ENCODE results near the gene MFSD8. TPM values are rescaled to one million over a fixed set of nuclear protein-coding genes. Genes with fewer than 3 reads are reported as not detected.

Gene MFSD8
- total and polyA plus RNA-seq, 2 of the 4 experiments (the other 2 are of a cell fraction): 8.8 to 36.7 TPM

DNA sequence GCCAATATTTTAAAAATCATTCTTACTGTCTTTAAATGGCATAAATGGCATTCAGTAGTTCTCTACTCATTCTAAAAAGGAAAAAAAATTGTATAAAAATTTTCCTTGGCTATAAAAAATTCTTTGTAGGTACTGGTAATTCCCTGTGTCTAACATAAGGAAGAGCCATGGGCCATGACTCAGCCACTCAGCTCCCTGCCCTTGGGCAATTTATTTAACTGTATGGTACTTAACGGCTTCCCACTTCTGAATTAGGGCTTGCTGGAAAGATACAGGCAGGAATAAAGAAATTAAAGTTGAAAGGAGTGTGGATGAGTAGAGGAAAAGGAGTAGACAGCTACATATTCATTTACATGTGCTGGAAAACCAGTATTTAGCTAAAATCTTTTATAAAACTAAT is 30.8 kb upstream of the MFSD8 start:
- no peak overlapping the region for H3K14ac ChIP-seq (replicated peaks; ENCODE audit: low read depth, low read length)
- no peak overlapping the region for H3K56ac ChIP-seq (ENCODE audit: extremely low read depth, insufficient read depth, low read length)
- no peak overlapping the region for H4K8ac ChIP-seq (ENCODE audit: low read depth in 2 of 2, low read length in 2 of 2)
- in situ Hi-C loops (cut with MboI; ENCODE audit: low sequenced_read_pairs): no loop called here
- H3K36me3 ChIP-seq (ENCODE audit: control insufficient read depth, insufficient read depth, low read length): 0 out of 2 replicates have a peak, but pooled peaks cover 1% of the 10 kb centered on the region
- no peak overlapping the region for H2BK120ac ChIP-seq (ENCODE audit: low read depth, low read length)
- H2AK9ac ChIP-seq (replicated peaks; ENCODE audit: low read depth, low read length, poor library complexity): no peak overlapping the region
- no peaks in the 10 kb centered on the region for H3K9me1 ChIP-seq (ENCODE audit: insufficient read depth, low read length)
- no peak overlapping the region for H2AFZ ChIP-seq (replicated peaks; ENCODE audit: low read length, poor library complexity)
- H3K23ac ChIP-seq (ENCODE audit: low read depth, low read length): no peak overlapping the region
- H3K4me2 ChIP-seq (ENCODE audit: low read depth, low read length): no peak overlapping the region
- no peak overlapping the region for H3K27ac ChIP-seq (ENCODE audit: insufficient read depth, low read length)
- H3K27me3 ChIP-seq (ENCODE audit: control insufficient read depth, insufficient read depth, low read length): no peaks in the 10 kb centered on the region
- H3K4me1 ChIP-seq (ENCODE audit: control insufficient read depth, insufficient read depth, low read length): no peaks in the 10 kb centered on the region
- H3K9me3 ChIP-seq (ENCODE audit: control insufficient read depth, insufficient read depth, low read length): peaks cover 2% of the 10 kb centered on the region; the same call in 1 of the 2 replicates
- no CpG with 5 or more reads among the region's 1 CpG for WGBS, 2 experiments (ENCODE audit: extremely low coverage in 2 of 2, insufficient read length in 1 of 2)
- no peak overlapping the region for H4K5ac ChIP-seq (ENCODE audit: low read depth, low read length)
- H3K18ac ChIP-seq (ENCODE audit: low read depth, low read length): no peak overlapping the region
- POLR2A ChIA-PET (ENCODE audit: unreplicated experiment): no interaction called here
- no peak overlapping the region for H2BK20ac ChIP-seq (ENCODE audit: low read depth, low read length)
- dilution Hi-C loops (cut with HindIII; ENCODE audit: low sequenced_read_pairs, unreplicated experiment): no loop called here
- H2BK5ac ChIP-seq (ENCODE audit: low read depth, low read length, poor library complexity, severe bottlenecking): no peak overlapping the region
- no peak overlapping the region for H4K91ac ChIP-seq (ENCODE audit: insufficient read depth, low read depth, low read length)
- H3K4me3 ChIP-seq (ENCODE audit: insufficient read depth, low read depth, low read length): no peak overlapping the region
- intact Hi-C loops (cut with micrococcal nuclease): no loop called here
- H2BK15ac ChIP-seq (ENCODE audit: low read depth, low read length): no peak overlapping the region
- CTCF ChIA-PET: no interaction called here
- peaks cover 0 to 5% of the 10 kb centered on the region in 2 experiments; a peak in 1 of 4 replicates for H3K79me1 ChIP-seq (ENCODE audit: low read depth in 1 of 2, low read length in 2 of 2)
- DNase-seq (peak; percentile 35), ATAC-seq (ENCODE audit: low read depth) (peak; percentile 35; the same call in 1 of the 2 replicates)
- no peak overlapping the region for H3K9ac ChIP-seq (ENCODE audit: low read depth, low read length)
- no peaks in the 10 kb centered on the region for H4K20me1 ChIP-seq (ENCODE audit: insufficient read depth, low read length)
- no peak overlapping the region for H2AK5ac ChIP-seq (ENCODE audit: low read depth, low read length)
- H3K4ac ChIP-seq (ENCODE audit: low read depth, low read length): no peak overlapping the region
- BruUV-seq (replicated peaks): no TSS peak
- no peak for TF ChIP-seq CHD1 (IDR thresholded peaks at IDR 0.05; ENCODE audit: low read depth, low read length)
- no peak for TF ChIP-seq ELK1 (IDR thresholded peaks at IDR 0.05; ENCODE audit: borderline replicate concordance, low read depth, low read length)
- TF ChIP-seq RFX5 (IDR thresholded peaks at IDR 0.05; ENCODE audit: low read depth, low read length): no peak
- TF ChIP-seq POLR2A (IDR thresholded peaks at IDR 0.05; ENCODE audit: low read depth, low read length): no peak
- no peak for TF ChIP-seq NFE2L2 (IDR thresholded peaks at IDR 0.05; ENCODE audit: low read depth, low read length)
- TF ChIP-seq SMC3 (IDR thresholded peaks at IDR 0.05; ENCODE audit: low read depth, low read length): no peak
- no peak for TF ChIP-seq BHLHE40 (IDR thresholded peaks at IDR 0.05; ENCODE audit: low read depth, low read length)
- TF ChIP-seq MXI1 (IDR thresholded peaks at IDR 0.05; ENCODE audit: borderline replicate concordance, low read depth, low read length): no peak
- TF ChIP-seq CTCF (conservative IDR thresholded peaks at IDR 0.05; ENCODE audit: low read depth, low read length): no peak
- no peak for TF ChIP-seq MAFK (IDR thresholded peaks at IDR 0.05; ENCODE audit: low read depth, low read length)
- no peak for TF ChIP-seq FOS (IDR thresholded peaks at IDR 0.05; ENCODE audit: low read depth, low read length)
- TF ChIP-seq RCOR1 (IDR thresholded peaks at IDR 0.05; ENCODE audit: insufficient replicate concordance, low read length): no peak
- TF ChIP-seq CEBPB (IDR thresholded peaks at IDR 0.05; ENCODE audit: low read depth, low read length): no peak
- no peak for TF ChIP-seq MAZ (IDR thresholded peaks at IDR 0.05; ENCODE audit: borderline replicate concordance, low read depth, low read length)
- TF ChIP-seq, protein P1, sequence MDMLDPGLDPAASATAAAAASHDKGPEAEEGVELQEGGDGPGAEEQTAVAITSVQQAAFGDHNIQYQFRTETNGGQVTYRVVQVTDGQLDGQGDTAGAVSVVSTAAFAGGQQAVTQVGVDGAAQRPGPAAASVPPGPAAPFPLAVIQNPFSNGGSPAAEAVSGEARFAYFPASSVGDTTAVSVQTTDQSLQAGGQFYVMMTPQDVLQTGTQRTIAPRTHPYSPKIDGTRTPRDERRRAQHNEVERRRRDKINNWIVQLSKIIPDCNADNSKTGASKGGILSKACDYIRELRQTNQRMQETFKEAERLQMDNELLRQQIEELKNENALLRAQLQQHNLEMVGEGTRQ (IDR thresholded peaks at IDR 0.05; ENCODE audit: low read depth, low read length): no peak
- TF ChIP-seq RAD21 (IDR thresholded peaks at IDR 0.05; ENCODE audit: low read length): no peak

Data from IMR-90 (cell line).